OCI-LY7 (cell line): Measurements from ENCODE around the gene NR1H2. TPM values are rescaled to one million over a fixed set of nuclear protein-coding genes. Genes with fewer than 3 reads are reported as not detected.

Experiments
- BruUV-seq: library from RNA; stranded (reverse); fragments of 400-500 nt; replicated peaks from 2 replicates; lab custom pipeline; 2021; lab: Mats Ljungman, UMichigan
- CTCF ChIA-PET: fragments of 300-600 bp; sonication (Branson Sonifier 250); formaldehyde crosslinking; loops from one replicate; lab custom pipeline; 2022; ENCODE audit warnings: antibody characterized with exemption; ENCODE audit not compliant: unreplicated experiment; lab: Charles Lee
- POLR2A ChIA-PET: fragments of 300-600 bp; sonication (Branson Sonifier 250); formaldehyde crosslinking; loops from one replicate; lab custom pipeline; 2022; ENCODE audit warnings: antibody characterized with exemption; lab: Charles Lee
- DNase-seq: peaks from one replicate; pipeline ENCODE4 v3.0.0-alpha.2; 2015; ENCODE audit warnings: low spot score
- H2AFZ ChIP-seq: fragments of 200-600 bp; sonication (generic), shearing (Covaris generic); 2 replicates; pipeline ENCODE4 v1.6.1; 2014; ENCODE audit warnings: mild to moderate bottlenecking, antibody characterized with exemption, low read length, moderate library complexity
- H3K27ac ChIP-seq: fragments of 200-600 bp; sonication (generic); 2 replicates; pipeline ENCODE4 v1.5.1; 2014; ENCODE audit warnings: mixed run types, low read depth, mild to moderate bottlenecking, moderate library complexity, low read length, inconsistent platforms; ENCODE audit not compliant: poor library complexity, severe bottlenecking
- H3K36me3 ChIP-seq: fragments of 200-600 bp; sonication (generic); 2 replicates; pipeline ENCODE4 v1.6.1; 2014; ENCODE audit warnings: mild to moderate bottlenecking, antibody characterized with exemption, low read length, moderate library complexity, mixed read lengths; ENCODE audit not compliant: insufficient read depth
- H3K4me1 ChIP-seq: fragments of 200-600 bp; sonication (generic); 2 replicates; pipeline ENCODE4 v1.5.1; 2014; ENCODE audit warnings: mild to moderate bottlenecking, low read length; ENCODE audit not compliant: insufficient read depth, poor library complexity, severe bottlenecking
- H3K4me2 ChIP-seq: fragments of 200-600 bp; sonication (generic); 2 replicates; pipeline ENCODE4 v1.6.1; 2014; ENCODE audit warnings: mild to moderate bottlenecking, low read length
- H3K4me3 ChIP-seq: fragments of 200-600 bp; sonication (generic); 2 replicates; pipeline ENCODE4 v1.5.1; 2014; ENCODE audit warnings: mild to moderate bottlenecking, low read depth, low read length; ENCODE audit not compliant: poor library complexity, severe bottlenecking
- H3K79me2 ChIP-seq: fragments of 200-600 bp; sonication (generic); 2 replicates; pipeline ENCODE4 v1.6.1; 2016; ENCODE audit warnings: low read depth, mild to moderate bottlenecking, low read length, moderate library complexity, mixed read lengths; ENCODE audit not compliant: insufficient read depth
- H3K9me2 ChIP-seq: fragments of 200-600 bp; sonication (generic); 2 replicates; pipeline ENCODE4 v1.6.1; 2016; ENCODE audit warnings: mild to moderate bottlenecking, low read length, mixed read lengths; ENCODE audit not compliant: insufficient read depth
- H3K9me3 ChIP-seq: fragments of 200-600 bp; sonication (generic); 2 replicates; pipeline ENCODE4 v1.6.1; 2014; ENCODE audit warnings: mild to moderate bottlenecking, mixed run types, low read length, mixed read lengths
- H4K20me1 ChIP-seq: fragments of 200-600 bp; sonication (generic); 2 replicates; pipeline ENCODE4 v1.6.1; 2014; ENCODE audit warnings: mild to moderate bottlenecking, antibody characterized with exemption, low read length, moderate library complexity, mixed read lengths; ENCODE audit not compliant: insufficient read depth
- EZH2phosphoT487 ChIP-seq: fragments of 200-600 bp; sonication (generic); IDR thresholded peaks from 2 replicates; pipeline ENCODE4 v1.6.1; 2018; ENCODE audit warnings: low read depth, borderline replicate concordance, mild to moderate bottlenecking, mixed run types, antibody characterized with exemption, low read length, moderate library complexity, mixed read lengths
- intact Hi-C: fragments of 100-400 bp; cut with micrococcal nuclease; formaldehyde crosslinking; loops from one replicate; pipeline ENCODE4 v1.10.0; 2022; ENCODE audit not compliant: unreplicated experiment
- total RNA-seq, 2 experiments: library from RNA; depleted of rRNA in 1 of 2; stranded (reverse); fragments of >200 nt in 1 of 2; shearing (Covaris generic) in 1 of 2; gene quantifications; 2 replicates each; pipeline ENCODE4 v1.2.3, GENCODE V29; 2014 to 2022
- TF ChIP-seq, protein P1 (sequence below): fragments of 200-600 bp; sonication (generic); conservative IDR thresholded peaks from 2 replicates; pipeline ENCODE4 v1.5.1; 2014; ENCODE audit warnings: mild to moderate bottlenecking, antibody characterized with exemption, low read length, moderate library complexity, mixed read lengths

The NR1H2 gene
- total RNA-seq, 2 experiments from 2014 or later, result 41.2 to 65.7 TPM

DNA sequence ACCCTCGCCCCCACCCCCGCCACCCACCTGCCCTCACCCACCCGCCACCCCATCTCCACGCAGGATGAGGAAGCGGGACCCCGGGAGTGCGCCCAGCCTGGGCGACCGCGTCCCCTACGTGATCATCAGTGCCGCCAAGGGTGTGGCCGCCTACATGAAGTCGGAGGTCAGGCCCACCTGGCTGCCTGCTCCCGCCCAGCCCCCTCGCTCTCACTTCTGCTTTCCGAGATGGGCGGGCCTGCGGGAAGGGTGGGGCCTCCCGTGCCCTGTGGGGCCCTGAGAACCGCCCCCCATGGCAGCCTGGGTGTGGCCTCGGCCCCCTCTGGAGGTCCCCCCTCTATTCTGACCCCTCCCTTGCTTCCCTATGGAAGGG, 39.4 kb downstream of the NR1H2 start:
- peaks cover 55% of the 10 kb centered on the region for H3K36me3 ChIP-seq
- H3K79me2 ChIP-seq, result peaks cover 26% of the 10 kb centered on the region
- BruUV-seq, result no TSS peak
- peaks cover 45% of the 10 kb centered on the region for H3K4me1 ChIP-seq
- H4K20me1 ChIP-seq, result no peaks in the 10 kb centered on the region
- ChIA-PET POLR2A (interaction anchor here (0.6 to 0.9 kb wide), 3 partner anchors 38 to 49 kb away, joined by 3 read pairs; no protein-coding TSS in a partner anchor), CTCF (interaction anchor here (0.5 to 1.1 kb wide), 2 partner anchors 35 to 75 kb away, joined by 3 to 4 read pairs; no protein-coding TSS in a partner anchor)
- DNase-seq, result peak; percentile 96
- intact Hi-C loops, result loop anchor here (1.0 to 2.0 kb wide), 4 partner anchors 19 to 47 kb away; partner anchors contain the start of gene POLD1
- peak overlapping the region; percentile 98 for H3K27ac ChIP-seq
- H3K9me3 ChIP-seq, result no peaks in the 10 kb centered on the region; the same call in 1 of the 2 replicates
- no peak for TF ChIP-seq EZH2phosphoT487
- TF ChIP-seq, protein P1, sequence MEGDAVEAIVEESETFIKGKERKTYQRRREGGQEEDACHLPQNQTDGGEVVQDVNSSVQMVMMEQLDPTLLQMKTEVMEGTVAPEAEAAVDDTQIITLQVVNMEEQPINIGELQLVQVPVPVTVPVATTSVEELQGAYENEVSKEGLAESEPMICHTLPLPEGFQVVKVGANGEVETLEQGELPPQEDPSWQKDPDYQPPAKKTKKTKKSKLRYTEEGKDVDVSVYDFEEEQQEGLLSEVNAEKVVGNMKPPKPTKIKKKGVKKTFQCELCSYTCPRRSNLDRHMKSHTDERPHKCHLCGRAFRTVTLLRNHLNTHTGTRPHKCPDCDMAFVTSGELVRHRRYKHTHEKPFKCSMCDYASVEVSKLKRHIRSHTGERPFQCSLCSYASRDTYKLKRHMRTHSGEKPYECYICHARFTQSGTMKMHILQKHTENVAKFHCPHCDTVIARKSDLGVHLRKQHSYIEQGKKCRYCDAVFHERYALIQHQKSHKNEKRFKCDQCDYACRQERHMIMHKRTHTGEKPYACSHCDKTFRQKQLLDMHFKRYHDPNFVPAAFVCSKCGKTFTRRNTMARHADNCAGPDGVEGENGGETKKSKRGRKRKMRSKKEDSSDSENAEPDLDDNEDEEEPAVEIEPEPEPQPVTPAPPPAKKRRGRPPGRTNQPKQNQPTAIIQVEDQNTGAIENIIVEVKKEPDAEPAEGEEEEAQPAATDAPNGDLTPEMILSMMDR, result no peak
- H3K9me2 ChIP-seq, result no peaks in the 10 kb centered on the region
- peak overlapping the region; percentile 81 for H3K4me2 ChIP-seq
- H2AFZ ChIP-seq, result no peak overlapping the region
- H3K4me3 ChIP-seq, result peak overlapping the region; percentile 60

DNA sequence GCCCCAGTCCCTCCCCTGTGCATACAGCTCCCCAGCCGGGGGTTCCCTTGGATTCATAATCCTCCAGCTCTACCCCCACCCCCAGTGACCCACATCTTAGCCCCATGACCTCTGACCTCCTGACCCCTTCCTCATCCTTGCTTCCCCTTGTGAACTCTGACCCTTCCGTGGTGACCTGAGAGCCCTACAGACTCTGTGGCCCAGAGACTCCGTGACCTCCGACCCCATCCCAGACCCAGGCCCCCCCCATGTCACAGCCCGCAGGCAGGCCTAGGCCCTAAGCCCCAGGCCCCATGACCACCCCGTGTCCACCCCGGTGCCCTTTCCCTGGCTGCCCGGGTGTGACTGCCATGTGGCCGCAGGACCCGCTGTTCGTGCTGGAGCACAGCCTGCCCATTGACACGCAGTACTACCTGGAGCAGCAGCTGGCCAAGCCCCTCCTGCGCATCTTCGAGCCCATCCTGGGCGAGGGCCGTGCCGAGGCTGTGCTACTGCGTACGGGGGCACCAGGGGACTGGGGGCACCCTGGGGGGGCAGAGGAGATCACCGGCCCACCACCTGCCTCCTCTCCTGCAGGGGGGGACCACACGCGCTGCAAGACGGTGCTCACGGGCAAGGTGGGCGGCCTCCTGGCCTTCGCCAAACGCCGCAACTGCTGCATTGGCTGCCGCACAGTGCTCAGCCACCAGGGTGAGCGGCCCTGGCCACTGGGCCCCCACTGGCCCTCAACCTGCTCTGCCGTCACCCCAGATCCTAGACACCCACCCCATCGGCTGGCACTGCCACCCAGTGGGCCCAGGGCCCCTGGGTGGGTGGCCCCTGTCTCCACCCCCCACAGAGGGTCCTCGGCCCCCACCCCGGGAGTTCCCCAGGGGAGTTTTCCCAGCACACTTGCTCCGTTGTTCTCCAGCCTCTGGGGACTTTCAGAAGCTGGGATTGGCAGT, 40.0 kb downstream of the NR1H2 start:
- peak; percentile 38 for DNase-seq
- H3K9me2 ChIP-seq, result no peaks in the 10 kb centered on the region
- intact Hi-C loops, result no loop called here

More for the DNA sequence above, 40.0 kb downstream of the NR1H2 start:
- TF ChIP-seq, protein P1, result no peak
- TF ChIP-seq EZH2phosphoT487, result no peak
- H2AFZ ChIP-seq, result no peak overlapping the region
- H3K79me2 ChIP-seq, result peaks cover 32% of the 10 kb centered on the region
- peaks cover 55% of the 10 kb centered on the region for H3K36me3 ChIP-seq
- H3K9me3 ChIP-seq, result peaks cover 5% of the 10 kb centered on the region; the same call in 1 of the 2 replicates
- no TSS peak for BruUV-seq
- ChIA-PET POLR2A (no interaction called here), CTCF (interaction anchor here (1.1 kb wide), 1 partner anchor 76 kb away, joined by 3 read pairs; no protein-coding TSS in a partner anchor)
- H4K20me1 ChIP-seq, result no peaks in the 10 kb centered on the region
- H3K4me2 ChIP-seq, result peak overlapping the region; percentile 55
- H3K4me3 ChIP-seq, result peak overlapping the region; percentile 28
- peaks cover 50% of the 10 kb centered on the region for H3K4me1 ChIP-seq
- peak overlapping the region; percentile 98 for H3K27ac ChIP-seq
